Neural progenitor cell (in vitro differentiated cells): ENCODE measurements around the gene STARD10. TPM values are rescaled to one million over a fixed set of nuclear protein-coding genes. Genes with fewer than 3 reads are reported as not detected.

ENCODE experiments used
- DNase-seq: peaks from one replicate; pipeline ENCODE4 v3.0.0-alpha.2; 2016; ENCODE audit warnings: low spot score
- H2AFZ ChIP-seq: fragments of 200-600 bp; sonication (generic); replicated peaks from 2 replicates; pipeline ENCODE4 v1.6.1; 2016; ENCODE audit warnings: antibody characterized with exemption
- H3F3A ChIP-seq: fragments of 200-600 bp; sonication (generic); 2 replicates; pipeline ENCODE4 v1.6.1; 2016; ENCODE audit warnings: antibody characterized with exemption, low read depth
- H3K27ac ChIP-seq: fragments of 200-600 bp; sonication (generic); 2 replicates; pipeline ENCODE4 v1.5.1; 2016; ENCODE audit warnings: mild to moderate bottlenecking
- H3K27me3 ChIP-seq: fragments of 200-600 bp; sonication (generic); 2 replicates; pipeline ENCODE4 v1.6.1; 2016; ENCODE audit warnings: mild to moderate bottlenecking, moderate library complexity
- H3K36me3 ChIP-seq: fragments of 200-600 bp; sonication (generic); 2 replicates; pipeline ENCODE4 v1.5.1; 2016
- H3K4me1 ChIP-seq: fragments of 200-600 bp; sonication (generic); 2 replicates; pipeline ENCODE4 v1.6.1; 2016; ENCODE audit warnings: mixed run types
- H3K4me2 ChIP-seq: fragments of 200-600 bp; sonication (generic); 2 replicates; pipeline ENCODE4 v1.6.1; 2016
- H3K4me3 ChIP-seq: fragments of 200-600 bp; sonication (generic); 2 replicates; pipeline ENCODE4 v1.5.1; 2016
- H3K79me2 ChIP-seq: fragments of 200-600 bp; sonication (generic); 2 replicates; pipeline ENCODE4 v1.6.1; 2016; ENCODE audit warnings: low read depth
- H3K9ac ChIP-seq: fragments of 200-600 bp; sonication (generic); 2 replicates; pipeline ENCODE4 v1.6.1; 2016
- H3K9me3 ChIP-seq: fragments of 200-600 bp; sonication (generic); 2 replicates; pipeline ENCODE4 v1.5.1; 2016; ENCODE audit warnings: low read depth
- H4K20me1 ChIP-seq: fragments of 200-600 bp; sonication (generic); 2 replicates; pipeline ENCODE4 v1.6.1; 2016; ENCODE audit warnings: low read depth
- H3K27ac Mint-ChIP-seq: 3 replicates; pipeline ENCODE4 v1.8.0; 2021; ENCODE audit warnings: mixed read lengths
- H3K27me3 Mint-ChIP-seq: 2 replicates; pipeline ENCODE4 v1.8.0; 2022; ENCODE audit warnings: low read depth, mild to moderate bottlenecking, inconsistent platforms, moderate library complexity, mixed read lengths; ENCODE audit not compliant: insufficient read depth
- H3K36me3 Mint-ChIP-seq: 3 replicates; pipeline ENCODE4 v1.8.0; 2021; ENCODE audit warnings: mixed read lengths
- H3K4me1 Mint-ChIP-seq: 3 replicates; pipeline ENCODE4 v1.8.0; 2021; ENCODE audit warnings: mixed read lengths
- H3K4me3 Mint-ChIP-seq: 3 replicates; pipeline ENCODE4 v1.8.0; 2021; ENCODE audit warnings: mild to moderate bottlenecking, moderate library complexity, mixed read lengths
- H3K9me3 Mint-ChIP-seq: 3 replicates; pipeline ENCODE4 v1.8.0; 2020; ENCODE audit warnings: mixed read lengths
- EZH2 ChIP-seq: fragments of 200-600 bp; sonication (generic); IDR thresholded peaks from 2 replicates; pipeline ENCODE4 v1.6.1; 2017; ENCODE audit warnings: antibody characterized with exemption, mild to moderate bottlenecking, moderate library complexity
- EZH2phosphoT487 ChIP-seq: fragments of 200-600 bp; sonication (generic); IDR thresholded peaks from 2 replicates; pipeline ENCODE4 v1.6.1; 2017; ENCODE audit warnings: antibody characterized with exemption
- total RNA-seq: library from RNA; depleted of rRNA; stranded (reverse); fragments of >200 nt; gene quantifications from 2 replicates; pipeline ENCODE4 v1.2.3, GENCODE V29; 2015; ENCODE audit warnings: low replicate concordance
- TF ChIP-seq, protein P1 (sequence below): fragments of 200-600 bp; sonication (generic); IDR thresholded peaks from 2 replicates; pipeline ENCODE4 v1.5.1; 2017; ENCODE audit warnings: antibody characterized with exemption, mild to moderate bottlenecking

Gene STARD10
- total RNA-seq, 1 donor from 2014 or later = 13.0 TPM

DNA sequence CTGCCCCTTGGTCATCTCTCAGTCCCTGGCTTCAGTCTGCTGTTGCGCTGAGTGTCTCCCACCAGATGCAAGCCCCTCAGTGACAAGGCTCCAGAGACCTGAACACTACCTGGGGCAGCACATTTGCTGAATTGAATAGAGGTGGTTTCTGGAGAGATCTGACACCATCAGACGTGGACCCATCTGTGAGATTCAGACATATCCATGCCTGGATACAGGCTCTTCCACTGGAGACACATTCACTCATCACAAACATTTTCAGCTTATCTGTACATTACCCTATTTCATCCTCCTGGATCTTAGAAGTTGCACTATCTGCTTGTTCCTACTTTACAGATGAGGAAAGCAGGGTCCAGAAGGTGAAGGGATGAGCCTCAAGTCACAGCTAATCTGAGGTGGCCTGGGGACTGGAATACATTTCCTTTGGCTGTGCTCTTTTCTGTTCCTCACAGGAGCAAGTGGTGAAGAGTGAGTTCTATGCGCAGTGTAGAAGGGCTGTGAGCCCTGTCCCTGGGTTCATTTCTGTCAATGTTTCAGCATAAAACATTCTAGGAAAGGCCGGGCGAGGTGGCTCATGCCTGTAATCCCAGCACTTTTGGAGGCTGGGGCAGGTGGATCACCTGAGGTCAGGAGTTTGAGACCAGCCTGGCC lies 39.4 kb upstream of the STARD10 start:
- Mint-ChIP-seq H3K36me3 (peaks cover 4% of the 10 kb centered on the region), H3K27ac (no peak overlapping the region), H3K9me3 (no peaks in the 10 kb centered on the region), H3K4me3 (no peak overlapping the region), H3K27me3 (no peaks in the 10 kb centered on the region), H3K4me1 (peaks cover 18% of the 10 kb centered on the region)
- Histone ChIP-seq H3K4me3 (no peak overlapping the region), H3K9me3 (no peaks in the 10 kb centered on the region), H3K9ac (no peak overlapping the region), H2AFZ (no peak overlapping the region), H3K27ac (no peak overlapping the region), H3K36me3 (no peaks in the 10 kb centered on the region), H3K4me2 (no peak overlapping the region), H3K79me2 (no peaks in the 10 kb centered on the region), H4K20me1 (no peaks in the 10 kb centered on the region), H3K27me3 (no peaks in the 10 kb centered on the region), H3K4me1 (peaks cover 15% of the 10 kb centered on the region), H3F3A (no peaks in the 10 kb centered on the region)
- TF ChIP-seq EZH2 (no peak), EZH2phosphoT487 (no peak)
- TF ChIP-seq, protein P1, sequence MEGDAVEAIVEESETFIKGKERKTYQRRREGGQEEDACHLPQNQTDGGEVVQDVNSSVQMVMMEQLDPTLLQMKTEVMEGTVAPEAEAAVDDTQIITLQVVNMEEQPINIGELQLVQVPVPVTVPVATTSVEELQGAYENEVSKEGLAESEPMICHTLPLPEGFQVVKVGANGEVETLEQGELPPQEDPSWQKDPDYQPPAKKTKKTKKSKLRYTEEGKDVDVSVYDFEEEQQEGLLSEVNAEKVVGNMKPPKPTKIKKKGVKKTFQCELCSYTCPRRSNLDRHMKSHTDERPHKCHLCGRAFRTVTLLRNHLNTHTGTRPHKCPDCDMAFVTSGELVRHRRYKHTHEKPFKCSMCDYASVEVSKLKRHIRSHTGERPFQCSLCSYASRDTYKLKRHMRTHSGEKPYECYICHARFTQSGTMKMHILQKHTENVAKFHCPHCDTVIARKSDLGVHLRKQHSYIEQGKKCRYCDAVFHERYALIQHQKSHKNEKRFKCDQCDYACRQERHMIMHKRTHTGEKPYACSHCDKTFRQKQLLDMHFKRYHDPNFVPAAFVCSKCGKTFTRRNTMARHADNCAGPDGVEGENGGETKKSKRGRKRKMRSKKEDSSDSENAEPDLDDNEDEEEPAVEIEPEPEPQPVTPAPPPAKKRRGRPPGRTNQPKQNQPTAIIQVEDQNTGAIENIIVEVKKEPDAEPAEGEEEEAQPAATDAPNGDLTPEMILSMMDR = no peak
- DNase-seq = no peak

DNA sequence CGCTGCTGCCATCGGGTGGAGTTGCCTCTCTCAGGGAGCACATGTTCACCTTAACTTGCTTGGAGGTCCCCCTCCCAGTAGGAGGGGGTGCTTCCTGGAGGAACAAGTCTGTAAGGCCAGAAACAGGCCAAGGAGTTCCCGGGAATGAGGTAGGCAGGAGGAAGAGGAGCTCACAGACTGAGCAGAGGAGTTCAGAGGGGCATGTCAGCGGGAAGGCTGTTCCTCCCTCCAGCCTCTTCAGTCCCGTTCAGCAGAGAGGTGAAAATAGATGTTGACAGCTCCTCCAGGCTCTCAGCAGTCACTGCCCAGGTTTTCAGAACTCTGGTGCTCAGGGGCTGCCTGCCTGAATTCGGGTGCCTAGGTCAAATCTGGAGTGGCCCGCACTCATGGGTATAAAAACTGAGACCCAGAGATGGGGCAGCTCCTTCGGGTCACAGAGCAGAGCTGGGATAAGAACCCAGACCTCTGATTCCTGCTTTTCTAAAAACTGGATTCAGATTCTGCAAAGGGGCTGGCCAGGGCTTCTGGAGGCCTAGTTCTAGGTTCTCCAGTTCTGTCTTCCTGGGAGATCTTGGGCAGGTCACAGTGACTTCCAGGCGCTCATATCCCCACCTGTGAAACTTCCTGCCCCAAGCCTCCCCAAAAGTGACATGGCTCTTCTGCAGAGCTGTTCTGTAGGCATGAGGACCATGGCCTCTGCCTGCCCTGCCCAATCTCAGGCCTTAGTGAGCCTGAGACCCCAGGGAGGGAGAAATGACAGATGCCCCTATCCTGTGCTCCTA lies 38.6 kb upstream of the STARD10 start:
- no peaks in the 10 kb centered on the region for H4K20me1 ChIP-seq
- Mint-ChIP-seq H3K36me3 (peaks cover 4% of the 10 kb centered on the region), H3K27ac (peak overlapping the region; percentile 53), H3K4me3 (no peak overlapping the region), H3K9me3 (no peaks in the 10 kb centered on the region), H3K4me1 (peaks cover 18% of the 10 kb centered on the region), H3K27me3 (no peaks in the 10 kb centered on the region)
- no peak overlapping the region for H2AFZ ChIP-seq
- TF ChIP-seq EZH2phosphoT487 = no peak
- TF ChIP-seq EZH2 = no peak
- TF ChIP-seq, protein P1 = no peak
- H3K4me3 ChIP-seq = no peak overlapping the region
- peak overlapping the region; percentile 37 for H3K27ac ChIP-seq
- H3K27me3 ChIP-seq = no peaks in the 10 kb centered on the region
- peaks cover 15% of the 10 kb centered on the region for H3K4me1 ChIP-seq
- no peaks in the 10 kb centered on the region for H3F3A ChIP-seq
- H3K79me2 ChIP-seq = no peaks in the 10 kb centered on the region
- no peaks in the 10 kb centered on the region for H3K9me3 ChIP-seq
- no peak overlapping the region for H3K9ac ChIP-seq
- no peak for DNase-seq
- no peaks in the 10 kb centered on the region for H3K36me3 ChIP-seq
- no peak overlapping the region for H3K4me2 ChIP-seq

DNA sequence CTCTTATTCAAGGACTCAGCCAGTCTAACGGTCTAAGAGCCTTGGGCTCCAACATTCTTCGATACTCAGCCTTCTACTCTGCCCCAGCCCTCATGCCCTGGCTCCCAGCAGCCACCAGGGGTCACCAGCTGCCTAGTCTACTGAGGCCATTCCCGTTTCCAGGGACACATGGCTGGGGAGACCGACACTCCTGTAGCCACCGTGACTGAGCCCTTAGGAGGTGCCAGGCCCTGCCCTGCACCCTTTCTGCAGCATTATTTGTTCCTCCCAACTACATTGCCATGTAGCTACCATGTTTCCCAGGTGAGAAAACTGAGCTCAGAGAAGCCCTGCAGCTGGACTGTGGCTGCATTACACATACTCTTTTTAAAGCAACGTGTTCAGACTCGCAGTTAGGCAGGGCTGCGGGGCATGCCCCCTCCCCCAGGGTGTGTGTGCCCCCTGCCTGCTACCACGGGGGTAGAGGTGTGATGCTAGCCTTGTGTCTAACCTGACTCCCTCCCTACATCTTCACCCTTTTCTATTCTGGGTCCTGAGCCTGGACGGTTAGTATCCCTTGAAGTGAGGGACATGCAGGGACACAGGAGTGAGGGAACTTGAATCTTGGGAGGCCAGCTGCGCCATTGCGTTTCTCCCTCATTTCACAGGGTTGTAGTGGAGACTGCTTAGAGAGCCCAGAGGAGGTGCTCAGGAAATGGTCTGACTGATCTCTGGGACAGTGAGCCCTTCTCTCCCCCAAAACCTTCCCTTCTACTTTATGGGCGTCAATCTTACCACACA lies 37.9 kb upstream of the STARD10 start:
- Mint-ChIP-seq H3K36me3 (peaks cover 4% of the 10 kb centered on the region), H3K27ac (peak overlapping the region; percentile 53), H3K9me3 (no peaks in the 10 kb centered on the region), H3K4me3 (no peak overlapping the region), H3K4me1 (peaks cover 18% of the 10 kb centered on the region), H3K27me3 (no peaks in the 10 kb centered on the region)
- Histone ChIP-seq H3K4me2 (peak overlapping the region; percentile 14), H3K4me1 (peaks cover 15% of the 10 kb centered on the region), H3F3A (no peaks in the 10 kb centered on the region), H3K79me2 (no peaks in the 10 kb centered on the region), H2AFZ (no peak overlapping the region), H3K36me3 (no peaks in the 10 kb centered on the region), H3K9ac (no peak overlapping the region), H3K4me3 (no peak overlapping the region), H3K27ac (peak overlapping the region; percentile 37), H3K27me3 (no peaks in the 10 kb centered on the region), H3K9me3 (no peaks in the 10 kb centered on the region), H4K20me1 (no peaks in the 10 kb centered on the region)
- TF ChIP-seq, protein P1 = peak; percentile 98
- TF ChIP-seq EZH2phosphoT487 = no peak
- peak; percentile 90 for DNase-seq
